Erythroblast (primary cell): ENCODE data around the gene FUBP3.

Experiments used
- DNase-seq, 2 experiments: peaks; one replicate each; lab custom pipeline; 2025; lab: John Stamatoyannopoulos, UW
- GATA1 ChIP-seq: IDR thresholded peaks from 2 replicates; pipeline ENCODE4 v1.6.1; 2011; ENCODE audit warnings: low read depth, mild to moderate bottlenecking, control low read depth, low read length, moderate library complexity
- POLR2A ChIP-seq: IDR thresholded peaks from 2 replicates; pipeline ENCODE4 v1.6.1; 2011; ENCODE audit warnings: mild to moderate bottlenecking, low read length

Gene FUBP3

DNA sequence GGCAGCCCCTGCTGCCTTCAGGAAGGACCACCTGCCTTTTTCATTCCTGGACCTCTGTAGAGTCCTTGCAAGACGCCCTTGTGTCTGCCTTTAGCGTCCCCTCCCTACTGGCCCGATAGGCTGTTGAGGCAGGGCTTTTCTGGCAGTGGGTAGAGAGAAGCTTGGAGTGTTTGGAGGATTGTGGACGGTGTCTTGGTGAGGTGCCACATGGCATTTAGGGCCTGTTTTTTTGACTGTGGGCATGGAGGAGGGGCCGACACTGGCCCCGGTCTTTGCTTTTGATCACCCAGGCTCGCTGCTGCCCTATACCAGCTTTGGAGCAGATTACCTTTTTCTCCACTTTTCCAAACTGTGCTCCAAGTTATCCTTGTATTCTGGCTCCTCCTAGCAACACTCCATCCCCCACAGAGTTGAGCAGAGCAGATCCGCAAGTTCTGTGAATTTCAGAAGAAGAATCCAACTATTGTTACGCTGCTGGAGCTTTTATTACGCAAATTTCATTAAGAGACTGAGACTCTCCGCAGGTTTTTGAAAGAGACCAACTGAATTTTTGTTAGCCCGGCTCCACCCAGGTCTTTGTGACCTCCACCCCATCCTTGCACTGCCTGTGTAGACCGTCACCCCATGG is 50.2 kb downstream of the FUBP3 start:
- no peak for DNase-seq
- no peak for TF ChIP-seq POLR2A

DNA sequence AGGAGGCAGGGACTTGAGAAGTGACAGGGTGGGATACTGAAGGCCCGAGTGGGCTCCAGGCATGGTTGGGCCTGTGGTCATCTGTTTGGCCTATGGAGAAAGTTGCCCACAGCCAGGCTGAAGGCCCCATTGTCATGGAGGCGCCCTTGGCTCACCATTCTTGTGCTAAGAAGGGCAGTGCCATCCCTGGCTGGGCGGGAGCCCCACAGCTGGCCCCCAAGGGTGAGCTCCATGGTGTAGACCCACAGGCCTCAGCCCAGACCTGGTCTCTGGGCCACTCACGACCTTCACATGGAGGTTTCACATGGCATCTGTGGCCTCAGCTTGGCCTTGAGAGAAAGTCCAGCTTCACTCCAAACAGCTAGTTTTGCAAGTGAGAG is 50.7 kb downstream of the FUBP3 start:
- no peak for DNase-seq
- TF ChIP-seq GATA1, result no peak
- no peak for TF ChIP-seq POLR2A

GRCh38 chr9:130630506-130631330 is 51.3 kb downstream of the FUBP3 start:
- TF ChIP-seq GATA1, result no peak
- no peak for TF ChIP-seq POLR2A
- DNase-seq, result no peak

DNA sequence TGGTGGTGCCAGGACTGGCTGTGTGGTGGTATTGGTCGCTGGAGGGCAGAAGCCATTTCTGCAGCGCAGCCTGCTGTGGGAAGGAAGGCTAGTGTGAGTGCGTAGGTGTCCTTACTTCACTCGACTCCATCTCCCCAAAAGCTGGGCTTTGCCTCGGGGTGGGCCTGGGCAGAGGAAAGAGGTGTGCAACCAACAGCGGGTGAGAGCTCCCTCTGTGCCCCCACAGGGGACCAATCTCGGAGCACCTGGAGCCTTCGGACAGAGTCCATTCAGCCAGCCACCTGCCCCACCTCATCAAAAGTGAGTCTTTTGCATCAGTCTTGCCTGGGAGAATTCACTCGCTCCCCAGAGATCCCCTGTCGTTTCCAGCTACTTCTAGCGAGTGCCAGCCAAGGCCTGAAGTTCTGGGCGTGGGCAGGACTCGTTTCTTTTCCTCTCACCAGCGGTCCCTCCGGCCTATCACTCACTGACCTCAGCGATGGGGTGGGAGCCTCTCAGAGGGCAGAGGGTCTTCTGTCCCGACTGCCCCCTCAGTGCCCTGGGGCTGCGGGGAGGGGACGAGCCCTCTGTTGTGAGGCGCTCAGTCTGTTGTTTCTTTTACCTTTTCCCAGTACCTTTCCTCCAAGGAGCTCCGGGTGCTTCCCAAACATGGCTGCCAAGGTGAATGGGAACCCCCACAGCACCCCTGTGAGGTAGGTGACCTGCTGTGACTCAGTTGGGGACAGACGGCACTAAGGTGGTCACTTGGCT is 52.1 kb downstream of the FUBP3 start:
- DNase-seq, result no peak
- TF ChIP-seq POLR2A, result no peak
- TF ChIP-seq GATA1, result no peak

- TF ChIP-seq GATA1, result no peak
- TF ChIP-seq POLR2A, result no peak
- DNase-seq, result no peak
Observed at GRCh38 chr9:130632081-130632710, 52.8 kb downstream of the FUBP3 start.

- no peak for DNase-seq
- no peak for TF ChIP-seq GATA1
- TF ChIP-seq POLR2A, result no peak
Observed at GRCh38 chr9:130632841-130633240, 53.5 kb downstream of the FUBP3 start.

GRCh38 chr9:130633336-130634190 is 54.2 kb downstream of the FUBP3 start:
- TF ChIP-seq POLR2A (no peak), GATA1 (no peak)
- no peak for DNase-seq

- TF ChIP-seq POLR2A, result no peak
- TF ChIP-seq GATA1, result no peak
- no peak for DNase-seq
Observed at GRCh38 chr9:130634191-130634768, 54.9 kb downstream of the FUBP3 start.

DNA sequence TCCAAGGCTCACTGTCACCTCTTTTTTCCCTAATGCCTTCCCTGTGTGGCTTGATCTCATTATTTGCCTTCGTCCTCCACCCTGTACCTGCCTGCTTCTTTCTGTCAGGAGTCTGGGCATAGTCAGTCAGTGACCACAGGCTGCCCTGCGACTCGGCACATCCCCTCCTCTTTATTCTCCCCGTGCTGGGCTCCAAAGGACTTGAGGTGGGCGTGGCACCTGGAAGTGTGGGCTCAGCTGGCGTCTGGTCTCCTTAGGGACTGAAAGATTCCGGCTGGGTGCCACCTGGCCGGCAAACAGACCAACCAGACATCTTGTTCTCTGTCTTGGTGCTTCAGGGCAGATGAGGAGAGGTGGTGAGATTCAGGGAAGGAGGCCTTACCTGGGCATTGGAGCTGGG is 55.4 kb downstream of the FUBP3 start:
- TF ChIP-seq GATA1 (no peak), POLR2A (no peak)
- DNase-seq, result no peak

GRCh38 chr9:130635306-130635705 is 55.9 kb downstream of the FUBP3 start:
- no peak for TF ChIP-seq POLR2A
- no peak for TF ChIP-seq GATA1
- DNase-seq, result no peak

- no peak for DNase-seq
- TF ChIP-seq GATA1, result no peak
- TF ChIP-seq POLR2A, result no peak
Observed at GRCh38 chr9:130635721-130636647, 56.6 kb downstream of the FUBP3 start.

DNA sequence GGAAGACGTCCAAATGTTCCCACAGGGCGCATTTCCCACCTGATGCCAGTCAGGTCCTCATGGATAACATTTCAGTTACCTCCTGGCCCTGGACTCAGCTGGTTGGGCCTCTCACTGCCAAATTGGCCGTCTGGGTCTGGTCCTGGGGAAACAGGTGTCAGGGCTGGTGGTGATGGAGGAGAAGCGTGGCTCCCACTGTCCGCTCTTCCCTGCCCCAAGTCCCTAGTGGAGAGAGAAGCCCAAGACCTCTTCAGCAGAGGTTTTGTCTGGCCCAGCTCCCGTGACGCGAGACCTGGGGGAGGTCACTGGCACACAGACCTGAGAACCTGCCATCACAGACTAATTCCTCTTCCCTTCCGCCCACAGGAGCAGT is 57.3 kb downstream of the FUBP3 start:
- DNase-seq, result no peak
- TF ChIP-seq POLR2A (no peak), GATA1 (no peak)
